GM21447 (cell line): ENCODE measurements around the gene NGEF.
"Not testable (repeated sequence)": the region's sequence is repeated elsewhere in the genome, so short reads cannot be mapped to it uniquely, and the experiment has no call there.

ENCODE experiments used
- ATAC-seq: cut with Tn5 transposase; IDR thresholded peaks from one replicate; pipeline ENCODE4 v1.9.1; 2021; ENCODE audit not compliant: unreplicated experiment

The NGEF gene

GRCh38 chr2:232930059-232930400, 83.0 kb downstream of the NGEF start:
- no peak for ATAC-seq

- ATAC-seq: no peak
These were observed 83.6 kb downstream of the NGEF start for GRCh38 chr2:232929303-232930058.

- ATAC-seq: no peak
These were observed 84.3 kb downstream of the NGEF start for GRCh38 chr2:232928551-232929302.

- ATAC-seq: no peak
These were observed 85.1 kb downstream of the NGEF start for GRCh38 chr2:232927793-232928550.

GRCh38 chr2:232927032-232927792, 85.8 kb downstream of the NGEF start:
- ATAC-seq: no peak

GRCh38 chr2:232926431-232926939, 86.6 kb downstream of the NGEF start:
- ATAC-seq: no peak

- no peak for ATAC-seq
These were observed 87.3 kb downstream of the NGEF start for GRCh38 chr2:232925821-232926156.

- ATAC-seq: no peak
These were observed 87.8 kb downstream of the NGEF start for GRCh38 chr2:232925153-232925820.

- no peak for ATAC-seq
These were observed 88.6 kb downstream of the NGEF start for GRCh38 chr2:232924433-232924832.

GRCh38 chr2:232920760-232921159, 92.3 kb downstream of the NGEF start:
- no peak for ATAC-seq

- no peak for ATAC-seq
These were observed 93.0 kb downstream of the NGEF start for GRCh38 chr2:232920055-232920454.

GRCh38 chr2:232919141-232919540, 93.9 kb downstream of the NGEF start:
- no peak for ATAC-seq

GRCh38 chr2:232913903-232914302, 99.2 kb downstream of the NGEF start:
- ATAC-seq: no peak

GRCh38 chr2:232911712-232912277, 101.3 kb downstream of the NGEF start:
- no peak for ATAC-seq

GRCh38 chr2:232910376-232910775, 102.7 kb downstream of the NGEF start:
- no peak for ATAC-seq

- ATAC-seq: no peak
These were observed 104.4 kb downstream of the NGEF start for GRCh38 chr2:232908695-232909094.

- not testable (repeated sequence) for ATAC-seq
These were observed 105.4 kb downstream of the NGEF start for GRCh38 chr2:232907718-232908085.

GRCh38 chr2:232906867-232907717, 106.0 kb downstream of the NGEF start:
- not testable (repeated sequence) for ATAC-seq

- ATAC-seq: no peak
These were observed 109.1 kb downstream of the NGEF start for GRCh38 chr2:232903989-232904388.
